Stimulated activated effector memory CD8-positive, alpha-beta T cell treated with anti-CD3 and anti-CD28 coated beads, Interleukin-12 subunit alpha, Interleukin-12 subunit beta, amount 100 ng/mL, for 72 hours (primary cell): Measurements from ENCODE around the gene HIGD2A.

Experiments
- ATAC-seq: fragments of 150-1000 bp; cut with Tn5 transposase; 2 replicates; pipeline ENCODE4 v1.10.0; 2021
- DNase-seq, 2 donors: peaks; one replicate each; pipeline ENCODE4 v3.0.0; 2021 to 2022; ENCODE audit warnings: low spot score in 2 of 2
- H3K27ac Mint-ChIP-seq: one replicate; pipeline ENCODE4 v1.8.0; 2022; ENCODE audit warnings: mild to moderate bottlenecking, mixed read lengths
- H3K36me3 Mint-ChIP-seq: one replicate; pipeline ENCODE4 v1.8.0; 2022; ENCODE audit warnings: mild to moderate bottlenecking, mixed read lengths
- H3K4me1 Mint-ChIP-seq: one replicate; pipeline ENCODE4 v1.8.0; 2022; ENCODE audit warnings: mixed read lengths
- H3K4me3 Mint-ChIP-seq: one replicate; pipeline ENCODE4 v1.8.0; 2022; ENCODE audit warnings: mild to moderate bottlenecking, mixed read lengths
- H3K9me3 Mint-ChIP-seq: one replicate; pipeline ENCODE4 v1.8.0; 2022; ENCODE audit warnings: mixed read lengths

HIGD2A gene

DNA sequence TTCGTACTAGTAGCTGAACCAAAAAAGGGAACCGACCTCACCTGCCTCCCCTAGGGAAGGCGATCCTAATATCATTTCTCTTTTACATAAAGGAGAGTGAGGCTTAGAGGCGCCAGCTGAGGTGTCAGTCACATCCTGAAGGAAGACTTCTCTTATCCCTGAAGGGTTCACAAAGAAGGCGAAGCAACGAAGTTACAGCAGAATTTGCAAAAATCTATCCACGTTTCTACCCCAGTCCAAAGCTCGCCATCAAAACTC is 26.4 kb upstream of the HIGD2A start:
- no peak for DNase-seq
- Mint-ChIP-seq H3K9me3 (no peaks in the 10 kb centered on the region), H3K4me3 (peak overlapping the region; percentile 90), H3K27ac (peak overlapping the region; percentile 95), H3K36me3 (peaks cover 48% of the 10 kb centered on the region), H3K4me1 (peaks cover 41% of the 10 kb centered on the region)
- no peak for ATAC-seq

DNA sequence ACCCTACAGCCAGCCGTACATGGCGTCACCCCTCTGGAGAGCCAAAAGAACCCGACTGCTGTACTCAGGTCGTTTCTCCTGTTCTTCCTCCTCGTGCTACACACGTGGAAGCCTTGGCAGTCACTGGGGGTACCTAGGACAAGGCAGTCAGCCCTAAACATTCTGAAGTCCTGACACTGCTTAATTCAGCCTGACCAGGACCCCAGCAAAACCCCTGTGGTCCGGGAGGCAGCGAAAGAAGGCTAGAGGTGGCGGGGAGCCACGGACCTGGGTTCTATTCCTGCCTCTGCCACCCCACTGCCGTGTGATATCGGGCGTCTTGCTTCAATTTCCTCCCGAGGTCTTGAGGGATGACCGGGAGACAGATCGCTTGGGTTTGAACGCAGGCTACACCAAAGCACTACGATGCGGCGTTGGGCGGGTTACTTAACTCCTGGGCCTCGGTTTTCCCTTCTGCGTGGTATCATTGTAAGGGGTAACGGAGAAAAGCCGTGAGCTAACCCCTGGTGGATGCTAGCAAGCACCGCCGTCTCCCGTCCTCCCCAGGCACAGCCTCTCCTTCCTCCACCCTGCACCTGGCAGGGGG is 23.7 kb upstream of the HIGD2A start:
- H3K27ac Mint-ChIP-seq = peak overlapping the region; percentile 58
- peaks cover 35% of the 10 kb centered on the region for H3K36me3 Mint-ChIP-seq
- ATAC-seq (no peak), DNase-seq (peak in 1 of 2 donors; percentile 75)
- H3K9me3 Mint-ChIP-seq = no peaks in the 10 kb centered on the region
- peak overlapping the region; percentile 71 for H3K4me3 Mint-ChIP-seq
- peaks cover 36% of the 10 kb centered on the region for H3K4me1 Mint-ChIP-seq

DNA sequence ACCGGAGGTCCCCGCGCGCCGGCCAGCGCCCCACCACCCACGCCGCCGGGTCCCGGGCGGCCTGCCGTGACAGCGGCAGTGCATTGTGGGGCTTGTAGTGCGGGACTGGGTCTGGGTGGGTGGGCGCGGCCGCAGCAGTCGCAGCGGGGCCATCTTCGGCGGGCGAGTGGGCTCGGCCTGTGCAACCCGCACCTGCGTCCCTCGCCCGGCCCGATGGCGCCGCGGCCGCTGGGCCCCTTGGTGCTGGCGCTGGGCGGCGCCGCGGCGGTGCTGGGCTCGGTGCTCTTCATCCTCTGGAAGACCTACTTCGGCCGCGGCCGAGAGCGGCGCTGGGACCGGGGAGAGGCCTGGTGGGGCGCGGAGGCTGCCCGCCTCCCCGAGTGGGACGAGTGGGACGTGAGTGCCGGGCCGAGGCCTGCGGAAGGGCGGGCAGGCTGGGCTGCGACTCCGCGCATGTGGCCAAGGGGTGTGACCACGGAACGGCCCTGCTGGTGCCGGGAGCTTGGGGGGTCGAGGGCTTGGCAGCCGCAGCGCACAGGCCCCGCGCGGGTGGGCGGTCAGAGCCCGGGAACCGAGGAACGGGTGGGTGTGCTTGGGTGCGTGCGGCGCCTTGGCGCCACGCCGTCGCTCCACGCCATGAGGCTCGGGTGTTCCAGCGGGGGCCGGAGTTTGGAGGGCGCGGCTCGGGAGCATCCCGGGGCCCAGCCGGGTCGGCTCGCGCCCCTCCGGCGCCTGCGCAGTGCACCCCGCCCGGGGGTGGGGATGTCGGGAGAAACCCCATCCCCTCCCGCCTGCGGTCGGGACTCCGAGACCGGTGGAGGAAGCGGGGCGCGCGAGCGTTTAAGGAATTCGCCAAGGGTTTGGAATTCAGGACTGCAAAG is 23.0 kb upstream of the HIGD2A start, which contains the start of gene ARL10:
Gene ARL10 (plus strand): TSS at position 137 of the 881 bp plus-strand sequence. CDS start 77 bp downstream, at position 214.
- H3K4me3 Mint-ChIP-seq = peak within 1 kb of the TSS; percentile 71
- peak within 1 kb of the TSS; percentile 58 for H3K27ac Mint-ChIP-seq
- DNase-seq = peak; percentile 53 to 75

DNA sequence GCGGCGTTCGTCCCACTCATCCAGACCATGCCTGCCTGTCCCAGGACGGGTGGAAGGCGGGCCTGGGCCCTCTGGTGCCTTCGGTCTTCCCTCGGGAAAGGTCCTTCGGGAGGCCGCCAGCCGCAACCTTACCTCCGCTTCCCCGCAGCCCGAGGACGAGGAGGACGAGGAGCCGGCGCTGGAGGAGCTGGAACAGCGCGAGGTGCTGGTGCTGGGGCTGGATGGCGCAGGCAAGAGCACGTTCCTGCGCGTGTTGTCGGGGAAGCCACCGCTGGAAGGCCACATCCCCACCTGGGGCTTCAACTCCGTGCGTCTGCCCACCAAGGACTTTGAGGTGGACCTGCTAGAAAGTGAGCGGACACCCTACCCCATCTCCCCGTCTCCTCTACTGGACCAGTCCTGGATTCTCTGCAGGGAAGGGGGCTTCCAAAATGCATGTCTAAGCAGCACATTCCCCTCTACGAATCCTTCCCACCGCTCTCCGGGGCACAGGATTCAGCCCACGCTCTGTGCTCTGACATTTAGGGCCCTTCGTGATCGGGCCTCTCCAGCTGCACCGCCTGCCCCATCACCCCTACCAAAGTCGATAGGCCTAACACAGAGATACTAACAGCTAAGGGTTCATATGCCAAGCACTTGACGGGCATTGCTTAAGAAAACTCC is 22.2 kb upstream of the HIGD2A start:
- no peak for ATAC-seq
- Mint-ChIP-seq H3K4me1 (peaks cover 35% of the 10 kb centered on the region), H3K9me3 (no peaks in the 10 kb centered on the region), H3K36me3 (peaks cover 35% of the 10 kb centered on the region), H3K27ac (peak overlapping the region; percentile 35), H3K4me3 (peak overlapping the region; percentile 71)
- no peak for DNase-seq

More for the DNA sequence above, 23.0 kb upstream of the HIGD2A start, which contains the start of gene ARL10:
- peaks cover 41% of the 10 kb centered on the region for H3K36me3 Mint-ChIP-seq
- H3K9me3 Mint-ChIP-seq = no peaks in the 10 kb centered on the region
- ATAC-seq = peak; percentile 57
- H3K4me1 Mint-ChIP-seq = peaks cover 35% of the 10 kb centered on the region

DNA sequence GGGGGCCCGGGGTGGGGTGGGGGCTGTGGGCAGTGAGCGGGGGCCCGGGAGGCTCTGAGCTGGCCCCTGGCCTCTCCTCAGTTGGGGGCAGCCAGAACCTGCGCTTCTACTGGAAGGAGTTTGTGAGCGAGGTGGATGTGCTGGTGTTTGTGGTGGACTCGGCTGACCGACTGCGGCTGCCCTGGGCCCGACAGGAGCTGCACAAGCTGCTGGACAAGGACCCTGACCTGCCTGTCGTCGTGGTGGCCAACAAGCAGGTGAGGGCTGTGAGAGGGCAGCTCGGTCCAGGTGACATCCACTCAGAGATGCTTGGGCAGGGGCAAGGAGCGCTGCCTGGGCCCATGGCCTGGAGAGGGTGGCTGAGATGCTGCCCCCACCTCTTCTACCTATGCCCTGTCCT is 19.8 kb upstream of the HIGD2A start:
- Mint-ChIP-seq H3K27ac (peak overlapping the region; percentile 70), H3K36me3 (peaks cover 28% of the 10 kb centered on the region), H3K4me3 (no peak overlapping the region), H3K4me1 (peaks cover 29% of the 10 kb centered on the region), H3K9me3 (no peaks in the 10 kb centered on the region)
- ATAC-seq = no peak
- no peak for DNase-seq

DNA sequence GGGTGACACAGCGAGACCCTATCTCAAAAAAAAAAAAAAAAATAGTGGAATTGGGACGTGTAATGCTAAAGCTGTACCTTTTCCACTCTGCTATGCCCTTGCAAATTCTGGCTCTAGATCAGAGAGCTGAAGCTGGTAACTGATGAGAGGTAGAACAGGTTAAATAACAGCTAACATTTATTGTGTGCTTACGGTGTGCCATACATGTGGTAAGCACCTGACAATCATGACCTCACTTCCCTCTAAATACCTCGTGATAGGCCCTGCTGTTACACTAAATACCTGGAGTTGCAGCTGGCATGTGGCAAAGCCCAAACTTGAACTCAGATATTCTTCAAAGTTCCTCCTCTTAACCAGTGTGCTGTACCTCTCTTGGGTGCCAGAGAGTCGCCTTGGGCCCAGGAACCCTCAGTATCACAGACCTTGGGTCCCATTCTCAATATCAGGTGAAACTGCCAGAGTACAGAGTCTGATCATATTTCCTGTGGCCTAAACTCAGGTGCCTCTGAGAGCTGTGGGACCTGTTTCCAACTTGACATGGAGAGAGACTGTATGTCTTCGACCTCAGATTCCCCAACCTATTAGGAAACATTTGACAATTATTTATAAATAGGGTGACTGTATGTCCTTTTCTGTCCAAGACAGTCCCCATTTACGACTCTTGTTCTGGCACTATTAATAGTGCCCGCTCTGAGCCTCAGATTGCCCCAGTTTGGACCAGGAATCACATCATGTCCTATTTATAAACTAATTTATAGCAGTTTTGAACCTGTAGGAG is 18.4 kb upstream of the HIGD2A start:
- Mint-ChIP-seq H3K9me3 (no peaks in the 10 kb centered on the region), H3K27ac (peak overlapping the region; percentile 52), H3K4me1 (peaks cover 19% of the 10 kb centered on the region), H3K36me3 (peaks cover 28% of the 10 kb centered on the region), H3K4me3 (no peak overlapping the region)
- no peak for ATAC-seq
- DNase-seq = no peak

DNA sequence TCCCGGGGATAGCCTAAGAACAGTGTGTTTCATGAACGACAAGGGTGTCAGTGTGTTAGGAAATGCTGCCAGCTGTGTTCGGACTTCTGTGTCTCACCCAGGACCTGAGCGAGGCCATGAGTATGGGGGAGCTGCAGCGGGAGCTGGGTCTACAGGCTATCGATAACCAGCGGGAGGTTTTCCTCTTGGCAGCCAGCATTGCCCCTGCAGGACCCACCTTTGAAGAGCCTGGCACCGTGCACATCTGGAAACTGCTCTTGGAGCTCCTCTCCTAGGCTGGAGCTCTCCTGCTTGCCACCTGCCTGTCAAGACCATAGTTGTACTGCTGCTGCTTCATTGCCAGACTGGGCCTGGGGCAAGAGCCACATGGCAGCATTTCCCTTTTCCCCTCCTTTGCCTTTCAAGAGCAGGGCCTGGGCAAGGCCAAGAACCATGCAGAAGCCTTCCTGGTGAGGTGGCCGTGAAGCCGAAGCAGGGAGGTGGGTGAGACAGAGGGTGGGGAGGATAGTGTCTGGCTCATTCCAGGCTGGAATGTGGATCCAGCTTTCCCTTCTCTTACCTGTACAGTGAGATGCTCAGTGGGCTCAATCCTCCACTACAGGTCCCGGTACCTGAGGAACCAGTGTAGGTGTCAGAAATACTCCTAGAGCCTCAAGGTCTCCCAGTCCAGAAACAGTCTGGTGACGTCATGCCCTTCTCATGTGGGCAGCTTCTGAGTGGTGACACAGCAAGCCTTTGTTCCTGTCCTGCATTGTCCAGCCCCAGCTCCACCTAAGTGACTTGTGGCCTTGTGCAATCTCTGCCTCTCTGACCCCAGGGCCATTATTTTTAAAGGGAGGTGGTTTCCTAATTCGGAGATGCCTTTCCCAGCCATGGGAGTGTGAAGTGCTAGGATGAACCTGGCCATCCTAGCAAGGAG is 16.7 kb upstream of the HIGD2A start:
- Mint-ChIP-seq H3K4me3 (no peak overlapping the region), H3K36me3 (peaks cover 23% of the 10 kb centered on the region), H3K27ac (no peak overlapping the region), H3K9me3 (no peaks in the 10 kb centered on the region), H3K4me1 (peaks cover 14% of the 10 kb centered on the region)
- ATAC-seq = no peak
- DNase-seq = no peak

DNA sequence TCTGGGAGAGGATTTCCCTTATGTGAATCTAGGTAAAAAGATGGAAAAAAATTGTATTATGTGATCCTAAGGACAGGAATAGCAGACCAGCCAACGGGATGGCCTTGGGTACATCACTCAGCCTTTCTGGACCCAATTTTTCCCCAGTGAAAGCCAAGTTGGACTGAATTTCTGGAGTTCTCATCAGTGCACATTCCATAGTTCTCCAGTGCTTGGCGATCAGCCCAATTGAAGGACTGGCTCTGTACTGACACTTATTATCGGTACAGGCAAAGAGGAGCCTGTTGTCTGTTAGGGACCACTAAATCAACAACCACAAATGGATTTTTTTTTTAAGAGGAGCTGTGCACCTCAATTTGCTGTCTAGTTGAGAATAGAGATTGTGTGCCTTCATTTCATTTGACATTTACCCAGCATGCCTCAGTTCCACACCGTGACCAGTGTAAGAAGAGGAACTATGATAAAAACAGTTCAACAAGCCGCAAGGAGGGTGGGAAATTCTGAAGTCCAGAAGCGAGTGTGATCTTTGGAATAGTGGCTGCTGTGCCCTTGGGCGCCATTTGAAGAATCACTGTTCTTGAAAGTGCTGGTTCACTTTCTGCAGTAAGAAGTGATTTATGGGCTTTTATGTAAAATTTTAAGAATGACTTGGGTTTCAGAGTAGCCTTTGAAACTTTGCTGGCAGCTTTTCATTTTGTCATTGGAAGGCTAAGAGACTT is 15.3 kb upstream of the HIGD2A start:
- Mint-ChIP-seq H3K4me1 (peaks cover under 1% of the 10 kb centered on the region), H3K36me3 (peaks cover 13% of the 10 kb centered on the region), H3K27ac (no peak overlapping the region), H3K4me3 (no peak overlapping the region), H3K9me3 (no peaks in the 10 kb centered on the region)
- DNase-seq = no peak
- ATAC-seq = no peak

DNA sequence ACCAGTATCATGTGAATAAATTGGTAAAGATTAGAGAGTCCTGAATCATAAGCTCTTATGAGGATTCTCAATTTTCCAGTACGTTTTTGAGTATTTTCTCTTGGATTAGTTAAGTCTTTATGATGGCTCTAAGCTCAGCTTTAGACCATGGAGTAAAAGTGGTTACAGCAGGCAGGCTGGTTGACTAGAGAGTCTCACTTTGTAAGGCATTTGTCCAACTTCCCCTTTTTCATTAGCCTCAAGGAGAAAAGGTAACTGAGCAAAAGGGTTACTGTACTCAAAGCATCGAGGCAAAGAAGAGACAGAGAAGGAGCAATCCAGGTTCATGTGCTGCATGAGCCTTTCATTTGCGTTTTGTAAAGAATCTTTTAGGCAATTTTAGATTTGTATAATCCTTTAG is 8.7 kb upstream of the HIGD2A start:
- Mint-ChIP-seq H3K4me1 (no peaks in the 10 kb centered on the region), H3K4me3 (no peak overlapping the region), H3K27ac (no peak overlapping the region), H3K9me3 (no peaks in the 10 kb centered on the region), H3K36me3 (peaks cover 61% of the 10 kb centered on the region)
- no peak for DNase-seq
- no peak for ATAC-seq

DNA sequence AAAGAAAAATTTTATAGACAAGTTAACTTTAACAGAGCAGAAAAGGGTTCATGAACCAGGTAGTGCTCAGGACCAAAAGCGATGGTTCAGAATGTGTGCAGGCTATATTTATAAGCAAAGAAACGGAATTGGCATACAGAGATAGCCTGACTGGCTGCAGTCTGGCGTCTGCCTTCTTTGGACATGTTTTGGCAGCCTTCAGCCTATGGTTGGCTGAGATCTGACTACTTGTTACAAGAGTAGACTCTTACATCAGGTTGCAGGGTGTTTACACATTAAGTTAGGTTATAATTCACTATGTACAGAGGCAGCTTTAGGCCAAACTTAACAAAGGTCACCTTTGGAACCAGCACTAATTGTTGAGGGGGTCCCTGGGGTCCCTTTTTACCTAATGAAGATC is 7.1 kb upstream of the HIGD2A start:
- DNase-seq (no peak), ATAC-seq (no peak)
- Mint-ChIP-seq H3K9me3 (no peaks in the 10 kb centered on the region), H3K4me3 (no peak overlapping the region), H3K36me3 (peaks cover 77% of the 10 kb centered on the region), H3K27ac (no peak overlapping the region), H3K4me1 (peaks cover 11% of the 10 kb centered on the region)

DNA sequence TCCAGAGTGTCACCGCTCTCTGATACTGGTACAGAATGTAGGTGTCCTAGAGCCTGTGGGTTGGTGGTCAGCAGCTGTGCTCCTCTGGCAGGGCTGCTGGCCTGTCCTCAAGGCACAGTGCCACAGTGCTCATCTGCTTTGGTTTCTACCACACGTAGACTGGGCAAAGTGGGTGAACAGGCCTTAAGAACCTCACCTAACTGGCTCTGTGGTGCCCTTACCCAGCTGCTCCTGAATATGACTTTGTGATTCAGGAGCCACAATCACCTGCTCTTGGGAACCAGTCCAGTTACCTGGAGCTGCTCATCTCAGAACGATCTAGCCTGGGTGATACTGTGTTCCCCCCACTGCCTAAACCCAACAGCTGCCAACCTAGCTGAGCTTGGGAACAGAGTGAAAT is 6.6 kb upstream of the HIGD2A start:
- DNase-seq = no peak
- Mint-ChIP-seq H3K36me3 (peaks cover 82% of the 10 kb centered on the region), H3K4me1 (peaks cover 16% of the 10 kb centered on the region), H3K9me3 (no peaks in the 10 kb centered on the region), H3K4me3 (no peak overlapping the region), H3K27ac (peak overlapping the region; percentile 10)
- ATAC-seq = peak; percentile 14

DNA sequence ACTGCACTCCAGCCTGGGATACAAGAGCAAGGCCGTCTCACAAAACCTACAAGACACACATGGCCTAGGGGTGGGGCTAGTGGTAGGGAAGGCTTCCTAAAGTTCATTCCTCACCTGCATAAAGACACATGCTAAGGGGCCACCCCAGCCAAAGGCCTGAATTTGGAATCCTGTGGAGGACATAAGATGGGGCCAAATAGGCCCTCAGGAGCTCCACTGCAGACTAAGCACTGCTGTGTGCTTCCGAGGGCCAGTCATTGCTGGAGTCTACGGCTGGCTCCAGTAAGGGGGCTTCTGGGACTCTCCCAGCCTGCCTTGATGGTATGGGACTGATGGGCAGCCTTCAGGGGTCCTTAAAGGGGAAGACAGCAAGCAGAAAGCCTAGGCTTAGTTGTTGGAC is 5.8 kb upstream of the HIGD2A start:
- DNase-seq = no peak
- peaks cover 90% of the 10 kb centered on the region for H3K36me3 Mint-ChIP-seq
- peak overlapping the region; percentile 10 for H3K27ac Mint-ChIP-seq
- H3K4me3 Mint-ChIP-seq = no peak overlapping the region
- no peak for ATAC-seq
- H3K4me1 Mint-ChIP-seq = peaks cover 24% of the 10 kb centered on the region
- no peaks in the 10 kb centered on the region for H3K9me3 Mint-ChIP-seq

DNA sequence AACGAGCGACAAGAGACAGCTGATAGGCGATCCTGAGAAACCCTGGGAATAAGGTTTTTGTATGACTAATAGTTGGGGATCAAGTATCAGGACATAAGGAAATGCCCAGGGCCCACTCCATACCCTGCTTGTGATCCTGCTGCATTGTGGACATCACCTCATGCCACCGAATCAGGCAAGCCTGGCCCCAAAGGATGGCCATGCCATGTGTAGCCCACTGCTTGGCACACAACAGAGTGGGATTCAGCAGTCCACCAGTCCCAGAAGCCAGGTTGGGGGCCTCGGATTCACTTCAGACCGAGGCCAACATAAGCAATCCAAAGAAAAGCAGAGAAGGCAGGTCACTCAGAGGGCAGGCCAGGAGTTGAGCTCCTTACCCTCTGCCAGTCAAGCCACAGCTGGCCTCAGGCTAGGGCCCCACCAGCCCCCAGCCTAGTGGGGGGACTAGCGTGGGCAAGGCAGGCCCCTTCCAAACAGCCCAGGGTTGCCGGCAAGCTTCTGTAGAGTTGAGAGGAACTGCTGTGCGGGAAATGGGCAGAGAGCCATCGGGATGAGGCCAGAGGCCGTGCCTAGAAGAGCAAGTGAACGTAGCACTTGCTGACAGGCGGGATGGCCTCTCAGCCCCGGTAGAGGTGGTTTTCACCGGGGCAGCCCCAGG is 5.2 kb upstream of the HIGD2A start:
- H3K27ac Mint-ChIP-seq = no peak overlapping the region
- H3K4me3 Mint-ChIP-seq = no peak overlapping the region
- peaks cover 94% of the 10 kb centered on the region for H3K36me3 Mint-ChIP-seq
- H3K4me1 Mint-ChIP-seq = peaks cover 30% of the 10 kb centered on the region
- ATAC-seq (no peak), DNase-seq (no peak)
- H3K9me3 Mint-ChIP-seq = no peaks in the 10 kb centered on the region
